PC-3 (cell line): ENCODE measurements around the gene CFAP20DC.

Experiments
- EZH2 ChIP-seq: fragments of 300-600 bp; sonication (generic); IDR thresholded peaks from one replicate; pipeline ENCODE4 v1.6.1; 2017; ENCODE audit warnings: antibody characterized with exemption, mild to moderate bottlenecking, low read length; ENCODE audit not compliant: unreplicated experiment
- TF ChIP-seq, protein P1 (sequence below): fragments of 300-600 bp; sonication (generic); conservative IDR thresholded peaks from 2 replicates; pipeline ENCODE4 v1.5.1; 2017; ENCODE audit warnings: antibody characterized with exemption, low read depth, mild to moderate bottlenecking, low read length

DNA sequence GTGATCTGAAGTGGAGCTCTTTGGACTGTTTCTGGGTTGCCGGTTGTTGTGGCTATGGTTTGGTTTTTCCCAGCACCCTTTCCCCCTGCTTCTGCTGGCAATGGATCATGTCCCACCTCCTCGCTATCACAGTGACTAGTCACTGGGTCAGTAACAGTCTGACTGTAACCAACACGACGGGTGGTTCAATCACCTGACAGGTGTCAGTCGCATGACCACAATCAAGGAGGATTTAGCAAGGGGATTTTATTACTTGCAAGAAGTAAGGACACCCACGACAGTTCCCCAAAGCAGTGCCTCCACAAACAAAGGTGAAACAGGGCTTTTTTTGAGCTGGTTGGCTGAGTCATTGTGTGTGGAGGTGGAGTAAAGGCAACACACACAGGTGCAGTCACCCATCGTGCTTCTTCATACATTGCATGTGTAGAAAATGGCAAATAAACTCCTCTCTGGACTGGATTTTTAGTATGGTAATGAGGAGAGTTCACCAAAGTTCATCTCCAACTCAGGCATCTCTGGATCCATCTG, 324.4 kb downstream of the CFAP20DC start:
- TF ChIP-seq, protein P1, sequence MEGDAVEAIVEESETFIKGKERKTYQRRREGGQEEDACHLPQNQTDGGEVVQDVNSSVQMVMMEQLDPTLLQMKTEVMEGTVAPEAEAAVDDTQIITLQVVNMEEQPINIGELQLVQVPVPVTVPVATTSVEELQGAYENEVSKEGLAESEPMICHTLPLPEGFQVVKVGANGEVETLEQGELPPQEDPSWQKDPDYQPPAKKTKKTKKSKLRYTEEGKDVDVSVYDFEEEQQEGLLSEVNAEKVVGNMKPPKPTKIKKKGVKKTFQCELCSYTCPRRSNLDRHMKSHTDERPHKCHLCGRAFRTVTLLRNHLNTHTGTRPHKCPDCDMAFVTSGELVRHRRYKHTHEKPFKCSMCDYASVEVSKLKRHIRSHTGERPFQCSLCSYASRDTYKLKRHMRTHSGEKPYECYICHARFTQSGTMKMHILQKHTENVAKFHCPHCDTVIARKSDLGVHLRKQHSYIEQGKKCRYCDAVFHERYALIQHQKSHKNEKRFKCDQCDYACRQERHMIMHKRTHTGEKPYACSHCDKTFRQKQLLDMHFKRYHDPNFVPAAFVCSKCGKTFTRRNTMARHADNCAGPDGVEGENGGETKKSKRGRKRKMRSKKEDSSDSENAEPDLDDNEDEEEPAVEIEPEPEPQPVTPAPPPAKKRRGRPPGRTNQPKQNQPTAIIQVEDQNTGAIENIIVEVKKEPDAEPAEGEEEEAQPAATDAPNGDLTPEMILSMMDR = no peak
- TF ChIP-seq EZH2 = no peak
